ENCODE results near the gene INF2. TPM values are rescaled to one million over a fixed set of nuclear protein-coding genes. Genes with fewer than 3 reads are reported as not detected.

Gene INF2
- polyA plus RNA-seq (2012; ENCODE audit: low read depth, missing spikeins), result 15.6 TPM

- DNase-seq (ENCODE audit: insufficient read length, low spot score), result peak; percentile 95
- peak; percentile 61 for FAIRE-seq
- TF ChIP-seq POU2F2 (IDR thresholded peaks at IDR 0.05; ENCODE audit: low read depth, low read length) (no peak), TAF1 (IDR thresholded peaks at IDR 0.05; ENCODE audit: low read depth, low read length) (no peak), POLR2A (IDR thresholded peaks at IDR 0.05; ENCODE audit: low read depth, low read length) (no peak), SPI1 (IDR thresholded peaks at IDR 0.05; ENCODE audit: low read depth, low read length) (no peak), POLR2AphosphoS5 (IDR thresholded peaks at IDR 0.05; ENCODE audit: low read depth, low read length) (no peak), PAX5 (IDR thresholded peaks at IDR 0.05; ENCODE audit: insufficient read depth, low read length, severe bottlenecking) (no peak)
These were observed at the start of gene INF2 for GRCh38 chr14:104689109-104689880. TSS of gene INF2 (plus strand) at chr14:104689618. CDS start at chr14:104701366, 11,748 bp downstream.

DNA sequence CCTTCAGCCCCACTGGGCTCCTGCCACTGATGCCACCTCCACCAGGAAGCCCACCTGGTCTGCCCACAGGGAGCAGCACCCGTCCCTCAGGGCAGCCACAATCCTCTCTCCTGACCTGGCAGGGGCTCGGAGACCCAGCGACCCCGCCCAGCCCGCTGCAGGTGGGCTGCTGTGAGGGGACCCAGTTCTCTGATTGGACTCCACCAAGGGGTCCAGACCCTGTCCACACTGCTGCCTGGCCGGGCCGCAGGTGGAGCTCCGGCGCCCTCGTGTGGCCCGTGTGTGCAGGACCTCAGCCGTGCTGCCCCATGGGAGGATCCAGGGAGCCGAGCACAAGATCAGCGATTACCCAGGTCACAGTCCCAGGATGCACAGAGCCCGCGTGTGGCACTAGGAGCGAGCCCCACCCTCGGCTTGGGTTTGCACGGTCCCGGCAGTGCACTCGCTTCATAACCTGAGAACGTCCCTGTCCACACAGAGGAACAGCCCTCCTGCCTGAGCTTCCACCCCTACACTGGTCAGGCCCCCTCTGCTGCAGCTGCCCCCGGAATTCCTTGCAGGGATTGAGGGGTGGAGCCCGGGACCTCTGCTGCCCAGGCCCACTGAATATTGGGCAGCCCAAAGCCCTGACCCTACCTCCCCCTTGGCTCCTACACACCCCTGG, 49.4 kb upstream of the INF2 start:
- DNase-seq (ENCODE audit: insufficient read length, low spot score) (peak; percentile 91), FAIRE-seq (peak; percentile 91)
- TF ChIP-seq SPI1 (IDR thresholded peaks at IDR 0.05; ENCODE audit: low read depth, low read length), result no peak
- no peak for TF ChIP-seq PAX5 (IDR thresholded peaks at IDR 0.05; ENCODE audit: insufficient read depth, low read length, severe bottlenecking)
- no peak for TF ChIP-seq POU2F2 (IDR thresholded peaks at IDR 0.05; ENCODE audit: low read depth, low read length)
- TF ChIP-seq POLR2A (IDR thresholded peaks at IDR 0.05; ENCODE audit: low read depth, low read length), result no peak

DNA sequence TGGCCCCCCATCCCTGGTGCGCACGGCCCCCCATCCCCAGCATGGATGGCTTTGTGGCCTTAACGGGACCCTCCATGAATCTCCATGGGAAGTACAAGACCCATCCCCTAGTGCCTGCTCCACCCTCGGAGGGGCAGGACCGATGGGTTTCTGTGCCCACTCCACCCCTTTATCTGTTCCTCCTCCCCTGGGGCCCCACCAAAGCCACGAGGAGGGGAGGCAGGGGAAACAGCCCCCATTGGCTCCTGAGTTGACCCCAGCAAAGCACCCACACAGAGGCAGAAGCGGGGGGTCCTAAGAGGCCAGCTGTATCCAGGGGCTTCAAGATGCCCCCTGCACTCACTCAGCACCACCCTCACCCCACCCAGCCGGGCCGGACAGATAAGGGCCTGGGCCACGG, 48.7 kb upstream of the INF2 start:
- DNase-seq (ENCODE audit: insufficient read length, low spot score) (no peak), FAIRE-seq (no peak)
- no peak for TF ChIP-seq PAX5 (IDR thresholded peaks at IDR 0.05; ENCODE audit: insufficient read depth, low read length, severe bottlenecking)
- no peak for TF ChIP-seq POLR2A (IDR thresholded peaks at IDR 0.05; ENCODE audit: low read depth, low read length)
- no peak for TF ChIP-seq POLR2AphosphoS5 (IDR thresholded peaks at IDR 0.05; ENCODE audit: low read depth, low read length)
- no peak for TF ChIP-seq POU2F2 (IDR thresholded peaks at IDR 0.05; ENCODE audit: low read depth, low read length)
- no peak for TF ChIP-seq SPI1 (IDR thresholded peaks at IDR 0.05; ENCODE audit: low read depth, low read length)
- TF ChIP-seq TAF1 (IDR thresholded peaks at IDR 0.05; ENCODE audit: low read depth, low read length), result no peak

GRCh38 chr14:104641753-104642539, 47.5 kb upstream of the INF2 start:
- FAIRE-seq (no peak), DNase-seq (ENCODE audit: insufficient read length, low spot score) (no peak)
- TF ChIP-seq TAF1 (IDR thresholded peaks at IDR 0.05; ENCODE audit: low read depth, low read length) (no peak), PAX5 (IDR thresholded peaks at IDR 0.05; ENCODE audit: insufficient read depth, low read length, severe bottlenecking) (no peak), POU2F2 (IDR thresholded peaks at IDR 0.05; ENCODE audit: low read depth, low read length) (no peak), SPI1 (IDR thresholded peaks at IDR 0.05; ENCODE audit: low read depth, low read length) (no peak), POLR2A (IDR thresholded peaks at IDR 0.05; ENCODE audit: low read depth, low read length) (no peak), POLR2AphosphoS5 (IDR thresholded peaks at IDR 0.05; ENCODE audit: low read depth, low read length) (no peak)

DNA sequence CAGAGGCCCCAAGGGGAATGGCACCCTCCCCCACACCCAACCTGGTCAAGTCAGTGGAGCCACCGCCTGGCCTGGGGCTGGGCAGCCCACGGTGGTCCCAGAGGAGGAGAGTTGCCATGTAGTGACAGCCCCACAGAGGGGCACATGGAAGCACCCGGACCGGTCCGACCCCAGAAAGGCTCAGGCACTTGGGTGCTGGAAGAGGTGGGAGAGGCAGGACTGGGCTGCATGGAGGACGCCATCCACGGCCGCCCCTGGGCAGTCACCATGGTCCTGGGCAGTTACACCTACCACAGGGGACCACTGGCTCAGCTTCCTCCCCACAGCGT, 46.9 kb upstream of the INF2 start:
- TF ChIP-seq TAF1 (IDR thresholded peaks at IDR 0.05; ENCODE audit: low read depth, low read length), result no peak
- TF ChIP-seq POLR2AphosphoS5 (IDR thresholded peaks at IDR 0.05; ENCODE audit: low read depth, low read length), result no peak
- no peak for TF ChIP-seq PAX5 (IDR thresholded peaks at IDR 0.05; ENCODE audit: insufficient read depth, low read length, severe bottlenecking)
- TF ChIP-seq SPI1 (IDR thresholded peaks at IDR 0.05; ENCODE audit: low read depth, low read length), result no peak
- TF ChIP-seq POLR2A (IDR thresholded peaks at IDR 0.05; ENCODE audit: low read depth, low read length), result no peak
- TF ChIP-seq POU2F2 (IDR thresholded peaks at IDR 0.05; ENCODE audit: low read depth, low read length), result no peak
- FAIRE-seq (no peak), DNase-seq (ENCODE audit: insufficient read length, low spot score) (no peak)

- DNase-seq (ENCODE audit: insufficient read length, low spot score) (no peak), FAIRE-seq (no peak)
- TF ChIP-seq TAF1 (IDR thresholded peaks at IDR 0.05; ENCODE audit: low read depth, low read length) (no peak), POLR2A (IDR thresholded peaks at IDR 0.05; ENCODE audit: low read depth, low read length) (no peak), SPI1 (IDR thresholded peaks at IDR 0.05; ENCODE audit: low read depth, low read length) (no peak), POLR2AphosphoS5 (IDR thresholded peaks at IDR 0.05; ENCODE audit: low read depth, low read length) (no peak), POU2F2 (IDR thresholded peaks at IDR 0.05; ENCODE audit: low read depth, low read length) (no peak), PAX5 (IDR thresholded peaks at IDR 0.05; ENCODE audit: insufficient read depth, low read length, severe bottlenecking) (no peak)
These were observed 46.1 kb upstream of the INF2 start for GRCh38 chr14:104643306-104643705.

- no peak for FAIRE-seq
- DNase-seq (ENCODE audit: insufficient read length, low spot score), result no peak
- TF ChIP-seq PAX5 (IDR thresholded peaks at IDR 0.05; ENCODE audit: insufficient read depth, low read length, severe bottlenecking) (no peak), SPI1 (IDR thresholded peaks at IDR 0.05; ENCODE audit: low read depth, low read length) (no peak), POU2F2 (IDR thresholded peaks at IDR 0.05; ENCODE audit: low read depth, low read length) (no peak), POLR2A (IDR thresholded peaks at IDR 0.05; ENCODE audit: low read depth, low read length) (no peak), TAF1 (IDR thresholded peaks at IDR 0.05; ENCODE audit: low read depth, low read length) (no peak), POLR2AphosphoS5 (IDR thresholded peaks at IDR 0.05; ENCODE audit: low read depth, low read length) (no peak)
These were observed 45.3 kb upstream of the INF2 start for GRCh38 chr14:104644091-104644635.

DNA sequence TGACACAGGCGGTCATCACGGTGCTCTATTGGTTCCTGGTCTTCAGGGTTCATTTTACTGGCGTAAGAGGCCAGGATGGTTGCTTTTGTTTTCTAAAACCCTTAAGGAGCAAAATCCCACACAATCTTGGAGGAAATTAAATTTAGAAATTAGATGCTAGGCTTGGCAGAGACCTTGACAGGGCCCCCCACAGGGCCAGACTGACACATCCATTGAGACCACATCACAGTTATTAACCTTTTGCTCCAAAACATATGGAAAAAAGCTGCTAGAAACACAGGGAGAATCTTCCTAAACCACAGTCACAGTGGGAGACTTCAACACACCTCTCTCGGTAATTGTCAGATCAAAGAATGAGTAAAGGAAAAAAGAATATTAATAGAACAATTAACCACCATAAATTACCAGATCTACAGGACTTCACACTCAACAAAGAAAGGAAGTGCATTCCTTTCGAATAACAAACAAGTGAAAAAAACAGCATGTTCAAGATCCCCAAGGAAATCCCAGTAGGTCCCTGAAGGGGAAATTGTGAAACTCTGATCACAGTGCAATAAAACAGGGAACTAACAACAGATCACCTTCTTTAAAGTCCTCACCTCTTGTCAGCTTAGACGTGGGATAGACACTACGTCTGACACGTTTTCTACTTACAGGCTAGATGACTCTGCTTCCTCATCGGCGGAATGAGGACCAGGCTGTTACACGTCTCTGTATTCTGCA, 44.6 kb upstream of the INF2 start:
- DNase-seq (ENCODE audit: insufficient read length, low spot score) (no peak), FAIRE-seq (no peak)
- TF ChIP-seq TAF1 (IDR thresholded peaks at IDR 0.05; ENCODE audit: low read depth, low read length) (no peak), POLR2AphosphoS5 (IDR thresholded peaks at IDR 0.05; ENCODE audit: low read depth, low read length) (no peak), POU2F2 (IDR thresholded peaks at IDR 0.05; ENCODE audit: low read depth, low read length) (no peak), POLR2A (IDR thresholded peaks at IDR 0.05; ENCODE audit: low read depth, low read length) (no peak), PAX5 (IDR thresholded peaks at IDR 0.05; ENCODE audit: insufficient read depth, low read length, severe bottlenecking) (no peak), SPI1 (IDR thresholded peaks at IDR 0.05; ENCODE audit: low read depth, low read length) (no peak)
